ENCODE results near the gene CCDC142. TPM values are rescaled to one million over a fixed set of nuclear protein-coding genes. Genes with fewer than 3 reads are reported as not detected.

The CCDC142 gene
- total RNA-seq, 1 donor: 43.6 TPM

Other genes starting within 250 kb of the CCDC142 start
- gene SLC4A5, start 139.6 kb downstream of the CCDC142 start, total RNA-seq: 1.2 and 1.6 TPM in 2 replicates
- 135 and 148 TPM in 2 replicates for gene DCTN1, start 102.7 kb downstream of the CCDC142 start, total RNA-seq
- gene C2orf81, start 61.4 kb downstream of the CCDC142 start, total RNA-seq: 3.1 and 4.1 TPM in 2 replicates
- 27.9 and 43.5 TPM in 2 replicates for gene WDR54, start 61.3 kb downstream of the CCDC142 start, total RNA-seq
- 76.2 and 119 TPM in 2 replicates for gene RTKN, start 41.1 kb downstream of the CCDC142 start, total RNA-seq
- gene INO80B, start 27.9 kb downstream of the CCDC142 start, total RNA-seq: 15.7 and 18.1 TPM in 2 replicates
- 74.5 and 130 TPM in 2 replicates for gene WBP1, start 24.6 kb downstream of the CCDC142 start, total RNA-seq
- 55.7 and 92.6 TPM in 2 replicates for gene MOGS, start 17.6 kb downstream of the CCDC142 start, total RNA-seq
- 24.1 and 31.8 TPM in 2 replicates for gene MRPL53, start 10.3 kb downstream of the CCDC142 start, total RNA-seq
- 20.4 and 23.6 TPM in 2 replicates for gene TTC31, start 83 bp upstream of the CCDC142 start, total RNA-seq
- gene LBX2, start 16.6 kb upstream of the CCDC142 start, total RNA-seq: 1.8 and 7.9 TPM in 2 replicates
- 19.6 and 22.9 TPM in 2 replicates for gene PCGF1, start 24.7 kb upstream of the CCDC142 start, total RNA-seq
- not detected in 2 replicates for gene TLX2, start 31.5 kb upstream of the CCDC142 start, total RNA-seq
- 0.33 and 0.39 TPM in 2 replicates for gene DQX1, start 43.2 kb upstream of the CCDC142 start, total RNA-seq
- 71.5 and 128 TPM in 2 replicates for gene AUP1, start 46.7 kb upstream of the CCDC142 start, total RNA-seq
- gene HTRA2, start 46.9 kb upstream of the CCDC142 start, total RNA-seq: 34.9 and 40.0 TPM in 2 replicates
- gene LOXL3, start 70.9 kb upstream of the CCDC142 start, total RNA-seq: 0.39 TPM in 1 of 2 replicates, not detected in the other
- 4.9 and 5.5 TPM in 2 replicates for gene DOK1, start 71.7 kb upstream of the CCDC142 start, total RNA-seq
- gene M1AP, start 165.3 kb upstream of the CCDC142 start, total RNA-seq: 0.39 and 0.43 TPM in 2 replicates
- gene SEMA4F, start 171.2 kb upstream of the CCDC142 start, total RNA-seq: 4.3 and 5.1 TPM in 2 replicates